ENCODE results near the gene MRPS25.

The MRPS25 gene

DNA sequence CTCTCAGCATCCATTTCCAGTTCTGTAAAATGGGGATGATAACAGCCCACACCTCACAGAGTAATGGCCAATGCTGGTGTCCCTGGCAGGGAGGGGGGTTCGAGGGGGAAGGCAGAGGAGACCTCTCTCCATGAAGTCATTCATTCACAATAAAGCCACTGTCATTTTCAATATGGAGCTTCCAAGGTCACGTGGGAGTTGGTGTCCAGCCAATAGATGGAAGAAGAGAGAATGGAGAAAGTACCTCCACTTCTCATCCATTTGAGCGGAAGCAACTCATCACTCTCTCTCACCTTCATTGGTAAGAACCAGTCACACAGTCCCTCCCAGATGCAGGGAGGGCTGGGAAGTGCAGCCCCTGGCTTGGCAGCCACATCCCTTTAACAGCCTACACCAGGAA is 48.8 kb upstream of the MRPS25 start:
- CTCF ChIA-PET, result interaction anchor here (0.6 to 1.0 kb wide), 2 partner anchors 11 to 42 kb away, joined by 3 read pairs; no protein-coding TSS in a partner anchor
- Histone ChIP-seq H3K9me3 (ENCODE audit: control insufficient read depth, insufficient read depth, low read depth, low read length) (no peaks in the 10 kb centered on the region), H3K4me1 (ENCODE audit: control insufficient read depth, insufficient read depth, low read length) (no peaks in the 10 kb centered on the region), H3K4me3 (ENCODE audit: low read depth, low read length) (no peak overlapping the region), H3K27ac (ENCODE audit: extremely low read depth, low read depth, low read length) (no peak overlapping the region), H3K36me3 (ENCODE audit: control insufficient read depth in 2 of 2, insufficient read depth in 1 of 2, low read length in 2 of 2) (no peaks in the 10 kb centered on the region)
- POLR2A ChIA-PET, result no interaction called here
- TF ChIP-seq, protein P1, sequence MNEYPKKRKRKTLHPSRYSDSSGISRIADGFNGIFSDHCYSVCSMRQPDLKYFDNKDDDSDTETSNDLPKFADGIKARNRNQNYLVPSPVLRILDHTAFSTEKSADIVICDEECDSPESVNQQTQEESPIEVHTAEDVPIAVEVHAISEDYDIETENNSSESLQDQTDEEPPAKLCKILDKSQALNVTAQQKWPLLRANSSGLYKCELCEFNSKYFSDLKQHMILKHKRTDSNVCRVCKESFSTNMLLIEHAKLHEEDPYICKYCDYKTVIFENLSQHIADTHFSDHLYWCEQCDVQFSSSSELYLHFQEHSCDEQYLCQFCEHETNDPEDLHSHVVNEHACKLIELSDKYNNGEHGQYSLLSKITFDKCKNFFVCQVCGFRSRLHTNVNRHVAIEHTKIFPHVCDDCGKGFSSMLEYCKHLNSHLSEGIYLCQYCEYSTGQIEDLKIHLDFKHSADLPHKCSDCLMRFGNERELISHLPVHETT (tag by site-specific recombination; IDR thresholded peaks at IDR 0.05), result no peak
- TF ChIP-seq, protein P2, sequence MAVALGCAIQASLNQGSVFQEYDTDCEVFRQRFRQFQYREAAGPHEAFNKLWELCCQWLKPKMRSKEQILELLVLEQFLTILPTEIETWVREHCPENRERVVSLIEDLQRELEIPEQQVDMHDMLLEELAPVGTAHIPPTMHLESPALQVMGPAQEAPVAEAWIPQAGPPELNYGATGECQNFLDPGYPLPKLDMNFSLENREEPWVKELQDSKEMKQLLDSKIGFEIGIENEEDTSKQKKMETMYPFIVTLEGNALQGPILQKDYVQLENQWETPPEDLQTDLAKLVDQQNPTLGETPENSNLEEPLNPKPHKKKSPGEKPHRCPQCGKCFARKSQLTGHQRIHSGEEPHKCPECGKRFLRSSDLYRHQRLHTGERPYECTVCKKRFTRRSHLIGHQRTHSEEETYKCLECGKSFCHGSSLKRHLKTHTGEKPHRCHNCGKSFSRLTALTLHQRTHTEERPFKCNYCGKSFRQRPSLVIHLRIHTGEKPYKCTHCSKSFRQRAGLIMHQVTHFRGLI (tag by site-specific recombination; IDR thresholded peaks at IDR 0.05), result no peak
- TF ChIP-seq, protein P3, sequence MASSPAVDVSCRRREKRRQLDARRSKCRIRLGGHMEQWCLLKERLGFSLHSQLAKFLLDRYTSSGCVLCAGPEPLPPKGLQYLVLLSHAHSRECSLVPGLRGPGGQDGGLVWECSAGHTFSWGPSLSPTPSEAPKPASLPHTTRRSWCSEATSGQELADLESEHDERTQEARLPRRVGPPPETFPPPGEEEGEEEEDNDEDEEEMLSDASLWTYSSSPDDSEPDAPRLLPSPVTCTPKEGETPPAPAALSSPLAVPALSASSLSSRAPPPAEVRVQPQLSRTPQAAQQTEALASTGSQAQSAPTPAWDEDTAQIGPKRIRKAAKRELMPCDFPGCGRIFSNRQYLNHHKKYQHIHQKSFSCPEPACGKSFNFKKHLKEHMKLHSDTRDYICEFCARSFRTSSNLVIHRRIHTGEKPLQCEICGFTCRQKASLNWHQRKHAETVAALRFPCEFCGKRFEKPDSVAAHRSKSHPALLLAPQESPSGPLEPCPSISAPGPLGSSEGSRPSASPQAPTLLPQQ (tag by site-specific recombination; IDR thresholded peaks at IDR 0.05), result no peak
- TF ChIP-seq OSR2 (tag by site-specific recombination; IDR thresholded peaks at IDR 0.05), result no peak
- TF ChIP-seq ZNF571 (tag by site-specific recombination; IDR thresholded peaks at IDR 0.05), result no peak

DNA sequence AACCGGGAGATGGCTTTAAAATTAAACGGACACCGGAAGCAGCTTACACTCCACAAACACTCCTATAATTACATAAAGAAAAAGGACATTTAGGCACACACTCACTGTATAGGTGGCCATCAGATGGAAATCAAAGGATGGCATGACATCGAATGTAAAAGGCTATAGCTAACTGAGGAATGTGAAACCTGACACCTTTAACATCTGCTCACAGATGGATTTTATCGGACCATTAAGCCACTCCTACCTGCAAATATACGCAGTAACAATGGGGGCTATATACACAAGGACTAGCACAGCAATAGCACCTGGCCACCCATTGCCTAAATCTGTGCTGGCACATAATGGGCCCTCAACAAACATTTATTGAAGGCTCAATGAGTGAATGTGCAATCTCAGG is 48.4 kb upstream of the MRPS25 start:
- Histone ChIP-seq H3K4me3 (ENCODE audit: low read depth, low read length) (no peak overlapping the region), H3K36me3 (ENCODE audit: control insufficient read depth in 2 of 2, insufficient read depth in 1 of 2, low read length in 2 of 2) (no peaks in the 10 kb centered on the region), H3K27ac (ENCODE audit: extremely low read depth, low read depth, low read length) (no peak overlapping the region), H3K9me3 (ENCODE audit: control insufficient read depth, insufficient read depth, low read depth, low read length) (no peaks in the 10 kb centered on the region), H3K4me1 (ENCODE audit: control insufficient read depth, insufficient read depth, low read length) (no peaks in the 10 kb centered on the region)
- CTCF ChIA-PET, result interaction anchor here (0.6 to 1.0 kb wide), 2 partner anchors 11 to 42 kb away, joined by 3 read pairs; no protein-coding TSS in a partner anchor
- POLR2A ChIA-PET, result no interaction called here
- TF ChIP-seq, protein P4, sequence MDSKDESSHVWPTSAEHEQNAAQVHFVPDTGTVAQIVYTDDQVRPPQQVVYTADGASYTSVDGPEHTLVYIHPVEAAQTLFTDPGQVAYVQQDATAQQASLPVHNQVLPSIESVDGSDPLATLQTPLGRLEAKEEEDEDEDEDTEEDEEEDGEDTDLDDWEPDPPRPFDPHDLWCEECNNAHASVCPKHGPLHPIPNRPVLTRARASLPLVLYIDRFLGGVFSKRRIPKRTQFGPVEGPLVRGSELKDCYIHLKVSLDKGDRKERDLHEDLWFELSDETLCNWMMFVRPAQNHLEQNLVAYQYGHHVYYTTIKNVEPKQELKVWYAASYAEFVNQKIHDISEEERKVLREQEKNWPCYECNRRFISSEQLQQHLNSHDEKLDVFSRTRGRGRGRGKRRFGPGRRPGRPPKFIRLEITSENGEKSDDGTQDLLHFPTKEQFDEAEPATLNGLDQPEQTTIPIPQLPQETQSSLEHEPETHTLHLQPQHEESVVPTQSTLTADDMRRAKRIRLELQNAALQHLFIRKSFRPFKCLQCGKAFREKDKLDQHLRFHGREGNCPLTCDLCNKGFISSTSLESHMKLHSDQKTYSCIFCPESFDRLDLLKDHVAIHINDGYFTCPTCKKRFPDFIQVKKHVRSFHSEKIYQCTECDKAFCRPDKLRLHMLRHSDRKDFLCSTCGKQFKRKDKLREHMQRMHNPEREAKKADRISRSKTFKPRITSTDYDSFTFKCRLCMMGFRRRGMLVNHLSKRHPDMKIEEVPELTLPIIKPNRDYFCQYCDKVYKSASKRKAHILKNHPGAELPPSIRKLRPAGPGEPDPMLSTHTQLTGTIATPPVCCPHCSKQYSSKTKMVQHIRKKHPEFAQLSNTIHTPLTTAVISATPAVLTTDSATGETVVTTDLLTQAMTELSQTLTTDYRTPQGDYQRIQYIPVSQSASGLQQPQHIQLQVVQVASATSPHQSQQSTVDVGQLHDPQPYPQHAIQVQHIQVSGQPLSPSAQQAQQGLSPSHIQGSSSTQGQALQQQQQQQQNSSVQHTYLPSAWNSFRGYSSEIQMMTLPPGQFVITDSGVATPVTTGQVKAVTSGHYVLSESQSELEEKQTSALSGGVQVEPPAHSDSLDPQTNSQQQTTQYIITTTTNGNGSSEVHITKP (tag by site-specific recombination; IDR thresholded peaks at IDR 0.05), result peak; percentile 85
- TF ChIP-seq, protein P5, sequence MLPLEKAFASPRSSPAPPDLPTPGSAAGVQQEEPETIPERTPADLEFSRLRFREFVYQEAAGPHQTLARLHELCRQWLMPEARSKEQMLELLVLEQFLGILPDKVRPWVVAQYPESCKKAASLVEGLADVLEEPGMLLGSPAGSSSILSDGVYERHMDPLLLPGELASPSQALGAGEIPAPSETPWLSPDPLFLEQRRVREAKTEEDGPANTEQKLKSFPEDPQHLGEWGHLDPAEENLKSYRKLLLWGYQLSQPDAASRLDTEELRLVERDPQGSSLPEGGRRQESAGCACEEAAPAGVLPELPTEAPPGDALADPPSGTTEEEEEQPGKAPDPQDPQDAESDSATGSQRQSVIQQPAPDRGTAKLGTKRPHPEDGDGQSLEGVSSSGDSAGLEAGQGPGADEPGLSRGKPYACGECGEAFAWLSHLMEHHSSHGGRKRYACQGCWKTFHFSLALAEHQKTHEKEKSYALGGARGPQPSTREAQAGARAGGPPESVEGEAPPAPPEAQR (tag by site-specific recombination; IDR thresholded peaks at IDR 0.05), result no peak

DNA sequence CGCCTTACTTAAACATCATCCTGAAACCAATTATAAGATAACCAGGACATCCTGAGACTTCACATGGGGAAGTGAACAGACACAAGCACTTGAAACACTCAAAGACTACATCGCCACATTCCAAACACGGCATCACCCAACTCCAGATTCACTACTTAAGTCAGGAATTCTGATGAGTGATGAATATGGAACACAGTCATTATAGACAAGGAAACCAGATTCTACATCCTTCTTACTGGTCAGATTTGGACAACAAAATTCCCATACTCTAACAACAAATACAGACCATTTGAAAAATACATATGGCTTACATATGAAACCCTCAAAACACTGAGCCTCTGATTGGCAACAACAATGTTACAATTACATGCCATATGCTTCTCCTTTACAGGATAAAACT is 46.9 kb upstream of the MRPS25 start:
- Histone ChIP-seq H3K36me3 (ENCODE audit: control insufficient read depth in 2 of 2, insufficient read depth in 1 of 2, low read length in 2 of 2) (no peaks in the 10 kb centered on the region), H3K9me3 (ENCODE audit: control insufficient read depth, insufficient read depth, low read depth, low read length) (no peaks in the 10 kb centered on the region), H3K27ac (ENCODE audit: extremely low read depth, low read depth, low read length) (no peak overlapping the region), H3K4me1 (ENCODE audit: control insufficient read depth, insufficient read depth, low read length) (no peaks in the 10 kb centered on the region), H3K4me3 (ENCODE audit: low read depth, low read length) (no peak overlapping the region)
- ChIA-PET CTCF (no interaction called here), POLR2A (interaction anchor here (0.6 kb wide), 1 partner anchor 11 kb away, joined by 4 read pairs; no protein-coding TSS in a partner anchor)
- TF ChIP-seq ZNF571 (tag by site-specific recombination; IDR thresholded peaks at IDR 0.05) (no peak), EGR2 (tag by site-specific recombination; IDR thresholded peaks at IDR 0.05; ENCODE audit: low read depth) (no peak), ZSCAN30 (tag by site-specific recombination; IDR thresholded peaks at IDR 0.05) (no peak), GLIS1 (tag by site-specific recombination; IDR thresholded peaks at IDR 0.05) (no peak), SP2 (tag by site-specific recombination; IDR thresholded peaks at IDR 0.05) (no peak), ZNF184 (tag by site-specific recombination; IDR thresholded peaks at IDR 0.05) (no peak)
- TF ChIP-seq, protein P6, sequence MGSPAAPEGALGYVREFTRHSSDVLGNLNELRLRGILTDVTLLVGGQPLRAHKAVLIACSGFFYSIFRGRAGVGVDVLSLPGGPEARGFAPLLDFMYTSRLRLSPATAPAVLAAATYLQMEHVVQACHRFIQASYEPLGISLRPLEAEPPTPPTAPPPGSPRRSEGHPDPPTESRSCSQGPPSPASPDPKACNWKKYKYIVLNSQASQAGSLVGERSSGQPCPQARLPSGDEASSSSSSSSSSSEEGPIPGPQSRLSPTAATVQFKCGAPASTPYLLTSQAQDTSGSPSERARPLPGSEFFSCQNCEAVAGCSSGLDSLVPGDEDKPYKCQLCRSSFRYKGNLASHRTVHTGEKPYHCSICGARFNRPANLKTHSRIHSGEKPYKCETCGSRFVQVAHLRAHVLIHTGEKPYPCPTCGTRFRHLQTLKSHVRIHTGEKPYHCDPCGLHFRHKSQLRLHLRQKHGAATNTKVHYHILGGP (tag by site-specific recombination; IDR thresholded peaks at IDR 0.05), result no peak
- TF ChIP-seq, protein P7, sequence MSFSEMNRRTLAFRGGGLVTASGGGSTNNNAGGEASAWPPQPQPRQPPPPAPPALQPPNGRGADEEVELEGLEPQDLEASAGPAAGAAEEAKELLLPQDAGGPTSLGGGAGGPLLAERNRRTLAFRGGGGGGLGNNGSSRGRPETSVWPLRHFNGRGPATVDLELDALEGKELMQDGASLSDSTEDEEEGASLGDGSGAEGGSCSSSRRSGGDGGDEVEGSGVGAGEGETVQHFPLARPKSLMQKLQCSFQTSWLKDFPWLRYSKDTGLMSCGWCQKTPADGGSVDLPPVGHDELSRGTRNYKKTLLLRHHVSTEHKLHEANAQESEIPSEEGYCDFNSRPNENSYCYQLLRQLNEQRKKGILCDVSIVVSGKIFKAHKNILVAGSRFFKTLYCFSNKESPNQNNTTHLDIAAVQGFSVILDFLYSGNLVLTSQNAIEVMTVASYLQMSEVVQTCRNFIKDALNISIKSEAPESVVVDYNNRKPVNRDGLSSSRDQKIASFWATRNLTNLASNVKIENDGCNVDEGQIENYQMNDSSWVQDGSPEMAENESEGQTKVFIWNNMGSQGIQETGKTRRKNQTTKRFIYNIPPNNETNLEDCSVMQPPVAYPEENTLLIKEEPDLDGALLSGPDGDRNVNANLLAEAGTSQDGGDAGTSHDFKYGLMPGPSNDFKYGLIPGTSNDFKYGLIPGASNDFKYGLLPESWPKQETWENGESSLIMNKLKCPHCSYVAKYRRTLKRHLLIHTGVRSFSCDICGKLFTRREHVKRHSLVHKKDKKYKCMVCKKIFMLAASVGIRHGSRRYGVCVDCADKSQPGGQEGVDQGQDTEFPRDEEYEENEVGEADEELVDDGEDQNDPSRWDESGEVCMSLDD (tag by site-specific recombination; IDR thresholded peaks at IDR 0.05), result no peak

Data from HEK293 (cell line).